ENCODE results near the gene GALNT2.

Gene GALNT2

GRCh38 chr1:230117694-230118093, 50.7 kb downstream of the GALNT2 start:
- no peak for DNase-seq

DNA sequence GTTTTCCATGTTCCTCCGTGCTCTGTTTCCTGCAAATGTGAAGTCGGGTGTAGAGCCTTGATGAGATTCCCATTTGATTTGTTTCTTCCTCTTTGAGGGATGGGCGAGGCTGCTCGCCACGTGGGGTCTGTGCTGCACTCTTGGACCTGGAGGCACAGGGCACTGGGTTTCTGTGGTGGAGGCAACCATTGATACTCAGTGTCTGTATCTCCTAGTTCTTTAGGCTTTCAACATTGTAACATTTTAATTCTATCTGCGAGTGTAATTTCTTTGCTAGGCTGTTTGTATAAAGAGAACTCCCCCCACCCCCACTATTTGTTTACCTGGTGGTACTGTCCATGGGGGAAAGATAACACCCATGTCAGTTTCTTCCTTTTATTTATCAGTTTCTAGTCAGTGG, 52.3 kb downstream of the GALNT2 start:
- DNase-seq: no peak

GRCh38 chr1:230120289-230120920, 53.4 kb downstream of the GALNT2 start:
- DNase-seq: no peak

GRCh38 chr1:230120921-230121381, 53.9 kb downstream of the GALNT2 start:
- DNase-seq: no peak

- no peak for DNase-seq
These were observed 54.9 kb downstream of the GALNT2 start for GRCh38 chr1:230121950-230122349.

- DNase-seq: no peak
These were observed 55.6 kb downstream of the GALNT2 start for GRCh38 chr1:230122366-230123279.

DNA sequence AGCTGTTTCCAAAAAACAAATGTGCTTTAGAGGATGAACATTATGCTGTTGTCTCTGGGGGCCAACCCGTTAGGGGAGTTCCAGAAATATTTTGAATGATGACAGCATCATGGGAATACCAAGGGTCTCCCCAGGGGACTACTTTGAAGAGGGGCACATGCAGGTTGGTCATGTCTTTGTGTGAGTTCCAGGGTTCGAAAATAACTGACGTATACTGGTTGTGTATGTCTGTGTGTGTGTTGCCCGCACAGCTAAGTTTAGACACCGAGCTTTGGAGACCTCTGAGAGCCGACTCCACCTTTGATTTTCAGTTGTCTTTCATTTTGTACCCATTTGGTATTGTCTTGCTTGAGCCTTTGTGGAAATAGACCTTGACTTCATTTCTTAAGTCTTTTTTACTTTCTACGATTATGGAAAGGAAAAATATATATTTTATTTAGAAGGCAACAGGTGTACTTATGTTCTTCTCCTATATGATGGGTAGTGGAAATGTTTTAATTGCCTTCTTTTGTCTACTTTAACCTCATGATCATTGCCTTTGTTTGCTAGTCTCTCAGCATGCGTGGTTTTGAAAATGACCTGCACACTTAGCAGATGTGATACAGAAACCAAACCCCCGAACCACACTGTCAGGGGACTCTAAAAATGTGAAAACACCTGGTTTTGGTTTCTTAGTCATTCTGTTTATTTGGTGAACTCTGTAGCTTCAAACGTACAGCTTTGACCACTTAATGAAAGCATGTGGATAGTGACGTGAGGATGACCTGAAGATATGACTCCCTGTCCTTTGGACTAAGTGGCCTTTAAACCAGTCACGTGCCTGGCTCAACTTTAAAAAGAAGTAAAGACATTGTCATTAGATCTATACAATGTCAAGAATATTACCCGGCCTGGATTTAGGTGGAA, 56.5 kb downstream of the GALNT2 start:
- DNase-seq: no peak

- peak; percentile 73 for DNase-seq
These were observed 57.4 kb downstream of the GALNT2 start for GRCh38 chr1:230124186-230125128.

- DNase-seq: no peak
These were observed 58.1 kb downstream of the GALNT2 start for GRCh38 chr1:230125141-230125540.

- DNase-seq: no peak
These were observed 58.8 kb downstream of the GALNT2 start for GRCh38 chr1:230125640-230126528.

DNA sequence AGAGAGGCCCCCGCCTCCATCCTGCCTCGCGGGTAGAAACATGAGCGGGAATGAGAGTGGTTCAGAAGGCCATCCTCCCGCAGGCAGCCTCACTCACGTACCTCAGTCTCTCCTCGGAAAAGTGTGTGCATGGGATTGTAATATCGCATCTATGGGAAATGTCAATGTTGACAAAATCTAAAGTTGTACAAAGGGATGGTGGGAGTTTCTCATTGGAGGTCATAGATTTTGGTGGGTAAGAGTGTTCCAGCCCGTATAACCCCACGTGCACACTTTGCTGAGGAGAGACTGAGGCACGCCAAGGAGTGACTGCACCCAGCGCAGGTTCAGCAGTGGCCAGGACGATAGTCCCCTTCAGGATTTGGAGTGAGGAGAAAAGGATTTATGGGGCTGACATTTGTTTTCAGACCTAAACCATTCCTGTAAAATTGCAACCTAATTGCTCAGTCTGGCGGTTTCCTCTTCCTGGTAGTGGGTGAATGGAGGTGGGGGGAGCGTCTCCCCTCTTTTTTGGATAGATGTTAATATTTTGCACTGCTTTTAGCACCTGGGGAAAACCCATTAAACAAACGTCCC, 59.6 kb downstream of the GALNT2 start:
- DNase-seq: no peak

- no peak for DNase-seq
These were observed 60.3 kb downstream of the GALNT2 start for GRCh38 chr1:230127105-230128054.

GRCh38 chr1:230128569-230129285, 61.7 kb downstream of the GALNT2 start:
- no peak for DNase-seq

DNA sequence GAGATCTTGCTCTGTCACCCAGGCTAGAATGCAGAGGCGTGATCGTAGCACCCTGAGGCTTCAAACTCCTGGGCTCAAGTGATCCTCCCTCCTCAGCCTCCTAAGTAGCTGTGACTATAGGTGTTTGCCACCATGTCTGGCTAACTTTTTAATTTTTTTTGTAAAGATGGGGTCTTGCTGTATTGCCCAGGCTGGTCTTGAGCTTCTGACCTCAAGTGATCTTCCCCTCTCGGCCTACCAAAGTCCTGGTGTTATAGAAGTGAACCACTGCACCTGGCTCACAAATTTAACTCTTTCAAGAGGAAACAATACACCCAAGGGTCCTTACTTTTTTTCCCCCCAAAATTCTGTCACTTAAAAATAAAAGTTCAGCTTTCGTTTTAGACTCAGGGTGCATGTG, 62.3 kb downstream of the GALNT2 start:
- DNase-seq: no peak

- DNase-seq: peak; percentile 35
These were observed 63.3 kb downstream of the GALNT2 start for GRCh38 chr1:230130172-230130944.

DNA sequence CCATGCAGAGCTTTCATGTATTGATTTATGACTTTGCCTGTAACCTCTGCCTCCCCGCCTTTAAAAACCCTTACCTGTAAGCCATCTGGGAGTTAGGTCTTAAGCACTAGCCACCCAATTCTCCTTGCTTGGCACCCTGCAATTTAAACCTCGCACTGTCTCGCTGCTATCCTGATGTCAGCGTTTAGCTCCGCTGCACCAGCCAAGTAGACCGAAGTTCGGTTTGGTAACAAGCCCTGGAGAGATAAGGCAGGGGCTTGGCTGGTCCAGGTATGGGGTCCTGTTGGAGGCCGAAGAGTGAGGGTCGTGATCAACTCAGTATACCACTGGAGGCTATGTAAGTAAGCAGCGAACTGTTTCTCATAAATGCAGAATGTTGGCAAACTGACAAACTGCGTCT, 64.4 kb downstream of the GALNT2 start:
- no peak for DNase-seq

DNA sequence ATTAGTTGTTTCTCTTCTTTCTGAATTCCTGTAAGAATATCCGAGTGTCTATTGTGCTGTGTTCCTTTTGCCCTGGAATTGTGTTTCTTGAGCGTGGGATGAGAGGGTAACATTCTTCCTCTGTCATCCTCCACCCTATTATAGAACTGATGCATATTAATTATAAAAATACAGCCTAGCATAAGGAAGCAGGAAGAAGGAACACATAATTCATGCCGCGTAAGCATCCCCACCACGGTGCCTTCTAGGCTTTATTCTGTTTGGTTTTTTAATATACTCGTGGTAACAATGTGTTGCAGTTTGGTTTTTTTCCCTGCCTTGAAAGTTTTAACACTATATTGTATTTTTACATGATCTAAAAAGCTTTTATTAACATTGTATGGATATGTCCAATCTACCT, 65.7 kb downstream of the GALNT2 start:
- DNase-seq: no peak

DNA sequence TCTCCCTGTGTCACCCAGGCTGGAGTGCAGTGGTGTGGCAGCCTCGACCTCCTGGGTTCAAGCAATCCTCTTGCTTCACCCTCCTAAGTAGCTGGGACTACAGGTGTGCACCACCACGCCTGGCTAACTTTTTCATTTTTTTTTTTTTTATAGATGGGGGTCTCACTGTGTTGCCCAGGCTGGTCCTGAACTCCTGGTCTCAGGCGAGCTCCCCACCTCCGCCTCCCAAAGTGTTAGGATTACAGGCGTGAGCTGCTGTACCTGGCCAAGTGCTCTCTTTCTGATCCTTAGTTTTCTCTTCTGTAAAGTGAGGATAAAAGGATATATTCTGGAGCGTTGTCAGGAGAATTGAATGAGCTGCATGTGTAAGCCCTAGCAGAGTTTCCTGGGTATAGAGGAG, 68.7 kb downstream of the GALNT2 start:
- no peak for DNase-seq
